Measurements from ENCODE around the gene NFKBIA.

GRCh38 chr14:35388656-35389314 is 15.8 kb downstream of the NFKBIA start:
- no peak for TF ChIP-seq MYC (IDR thresholded peaks at IDR 0.05; ENCODE audit: borderline replicate concordance, low read length)
- TF ChIP-seq POLR2A (IDR thresholded peaks at IDR 0.05; ENCODE audit: low read length) = no peak
- no peak for TF ChIP-seq POLR2AphosphoS2 (conservative IDR thresholded peaks at IDR 0.05; ENCODE audit: low read length)
- TF ChIP-seq KDM5A (IDR thresholded peaks at IDR 0.05) = no peak
- TF ChIP-seq, protein P1, sequence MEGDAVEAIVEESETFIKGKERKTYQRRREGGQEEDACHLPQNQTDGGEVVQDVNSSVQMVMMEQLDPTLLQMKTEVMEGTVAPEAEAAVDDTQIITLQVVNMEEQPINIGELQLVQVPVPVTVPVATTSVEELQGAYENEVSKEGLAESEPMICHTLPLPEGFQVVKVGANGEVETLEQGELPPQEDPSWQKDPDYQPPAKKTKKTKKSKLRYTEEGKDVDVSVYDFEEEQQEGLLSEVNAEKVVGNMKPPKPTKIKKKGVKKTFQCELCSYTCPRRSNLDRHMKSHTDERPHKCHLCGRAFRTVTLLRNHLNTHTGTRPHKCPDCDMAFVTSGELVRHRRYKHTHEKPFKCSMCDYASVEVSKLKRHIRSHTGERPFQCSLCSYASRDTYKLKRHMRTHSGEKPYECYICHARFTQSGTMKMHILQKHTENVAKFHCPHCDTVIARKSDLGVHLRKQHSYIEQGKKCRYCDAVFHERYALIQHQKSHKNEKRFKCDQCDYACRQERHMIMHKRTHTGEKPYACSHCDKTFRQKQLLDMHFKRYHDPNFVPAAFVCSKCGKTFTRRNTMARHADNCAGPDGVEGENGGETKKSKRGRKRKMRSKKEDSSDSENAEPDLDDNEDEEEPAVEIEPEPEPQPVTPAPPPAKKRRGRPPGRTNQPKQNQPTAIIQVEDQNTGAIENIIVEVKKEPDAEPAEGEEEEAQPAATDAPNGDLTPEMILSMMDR (IDR thresholded peaks at IDR 0.05) = no peak

Data from A549 (cell line).